Neural crest cell (in vitro differentiated cells): ENCODE data around the gene AP3M1. TPM values are rescaled to one million over a fixed set of nuclear protein-coding genes. Genes with fewer than 3 reads are reported as not detected.

Experiments used
- DNase-seq: peaks from one replicate; pipeline ENCODE4 v3.0.0; 2021; ENCODE audit warnings: low read depth, mixed read lengths, low spot score
- H3K27ac Mint-ChIP-seq: one replicate; pipeline ENCODE4 v1.8.0; 2021; ENCODE audit warnings: mild to moderate bottlenecking, mixed read lengths; ENCODE audit not compliant: unreplicated experiment
- H3K27me3 Mint-ChIP-seq: 2 replicates; pipeline ENCODE4 v1.8.0; 2021; ENCODE audit warnings: low read depth, mild to moderate bottlenecking, mixed read lengths
- H3K36me3 Mint-ChIP-seq: 2 replicates; pipeline ENCODE4 v1.8.0; 2021; ENCODE audit warnings: low read depth, mild to moderate bottlenecking, mixed read lengths
- H3K4me1 Mint-ChIP-seq: 2 replicates; pipeline ENCODE4 v1.8.0; 2021; ENCODE audit warnings: mixed read lengths
- H3K4me3 Mint-ChIP-seq: one replicate; pipeline ENCODE4 v1.8.0; 2021; ENCODE audit warnings: mild to moderate bottlenecking, mixed read lengths
- H3K9me3 Mint-ChIP-seq: 2 replicates; pipeline ENCODE4 v1.8.0; 2021; ENCODE audit warnings: mixed read lengths
- total RNA-seq: library from RNA; stranded (reverse); gene quantifications from 2 replicates; pipeline ENCODE4 v1.2.1, GENCODE V29; 2021
- TF ChIP-seq, protein P1 (sequence below): fragments of 200-600 bp; sonication (generic); conservative IDR thresholded peaks from 2 replicates; pipeline ENCODE4 v1.5.0; 2021; ENCODE audit warnings: antibody characterized with exemption, mild to moderate bottlenecking

Gene AP3M1
- total RNA-seq, 1 donor from 2014 or later: 69.5 TPM

DNA sequence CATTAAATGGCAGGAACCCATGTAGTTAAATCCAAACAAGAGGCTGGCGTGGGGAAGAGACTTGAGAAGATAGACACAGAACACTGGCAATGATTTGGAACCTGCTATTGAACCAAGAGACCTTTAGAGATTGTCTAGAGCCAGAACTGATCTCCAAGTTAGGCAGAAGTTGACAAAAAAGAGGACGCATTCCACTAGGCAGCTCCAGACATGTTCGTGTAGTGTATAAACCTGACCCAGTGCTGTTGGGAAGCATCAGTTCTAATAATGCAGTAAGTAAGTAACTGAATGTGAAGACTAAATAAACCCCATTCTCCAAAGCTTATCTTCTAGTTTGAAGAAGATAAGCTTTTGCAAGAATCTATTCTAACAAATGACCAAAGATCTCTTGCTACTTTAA is 50.8 kb downstream of the AP3M1 start:
- Mint-ChIP-seq H3K36me3 (peaks cover 22% of the 10 kb centered on the region), H3K4me1 (no peaks in the 10 kb centered on the region), H3K9me3 (no peaks in the 10 kb centered on the region), H3K27me3 (no peaks in the 10 kb centered on the region), H3K4me3 (no peak overlapping the region), H3K27ac (no peak overlapping the region)
- TF ChIP-seq, protein P1, sequence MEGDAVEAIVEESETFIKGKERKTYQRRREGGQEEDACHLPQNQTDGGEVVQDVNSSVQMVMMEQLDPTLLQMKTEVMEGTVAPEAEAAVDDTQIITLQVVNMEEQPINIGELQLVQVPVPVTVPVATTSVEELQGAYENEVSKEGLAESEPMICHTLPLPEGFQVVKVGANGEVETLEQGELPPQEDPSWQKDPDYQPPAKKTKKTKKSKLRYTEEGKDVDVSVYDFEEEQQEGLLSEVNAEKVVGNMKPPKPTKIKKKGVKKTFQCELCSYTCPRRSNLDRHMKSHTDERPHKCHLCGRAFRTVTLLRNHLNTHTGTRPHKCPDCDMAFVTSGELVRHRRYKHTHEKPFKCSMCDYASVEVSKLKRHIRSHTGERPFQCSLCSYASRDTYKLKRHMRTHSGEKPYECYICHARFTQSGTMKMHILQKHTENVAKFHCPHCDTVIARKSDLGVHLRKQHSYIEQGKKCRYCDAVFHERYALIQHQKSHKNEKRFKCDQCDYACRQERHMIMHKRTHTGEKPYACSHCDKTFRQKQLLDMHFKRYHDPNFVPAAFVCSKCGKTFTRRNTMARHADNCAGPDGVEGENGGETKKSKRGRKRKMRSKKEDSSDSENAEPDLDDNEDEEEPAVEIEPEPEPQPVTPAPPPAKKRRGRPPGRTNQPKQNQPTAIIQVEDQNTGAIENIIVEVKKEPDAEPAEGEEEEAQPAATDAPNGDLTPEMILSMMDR: no peak
- no peak for DNase-seq

DNA sequence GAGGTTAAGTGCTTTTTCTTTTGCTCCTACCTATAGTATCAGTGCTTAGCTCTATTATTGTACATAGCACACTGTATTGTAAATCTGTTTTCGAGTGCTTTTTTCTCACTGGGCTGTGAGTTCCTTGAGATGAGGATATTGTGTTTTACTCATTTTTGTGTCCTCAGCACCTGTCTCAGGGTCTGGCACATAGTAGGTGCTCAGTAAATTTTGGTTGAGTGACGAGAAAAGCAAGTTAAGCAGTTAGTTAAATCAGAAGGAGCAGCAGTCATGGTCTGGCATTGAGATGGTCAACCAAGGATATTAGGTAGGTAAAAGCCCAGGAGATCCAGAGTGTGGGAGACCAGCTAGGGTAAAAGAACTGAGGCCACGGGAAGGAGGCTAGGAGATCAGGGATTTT is 51.2 kb downstream of the AP3M1 start:
- DNase-seq: no peak
- TF ChIP-seq, protein P1: no peak
- H3K9me3 Mint-ChIP-seq: no peaks in the 10 kb centered on the region
- no peaks in the 10 kb centered on the region for H3K27me3 Mint-ChIP-seq
- H3K4me1 Mint-ChIP-seq: no peaks in the 10 kb centered on the region
- H3K36me3 Mint-ChIP-seq: peaks cover 22% of the 10 kb centered on the region
- no peak overlapping the region for H3K4me3 Mint-ChIP-seq
- no peak overlapping the region for H3K27ac Mint-ChIP-seq

DNA sequence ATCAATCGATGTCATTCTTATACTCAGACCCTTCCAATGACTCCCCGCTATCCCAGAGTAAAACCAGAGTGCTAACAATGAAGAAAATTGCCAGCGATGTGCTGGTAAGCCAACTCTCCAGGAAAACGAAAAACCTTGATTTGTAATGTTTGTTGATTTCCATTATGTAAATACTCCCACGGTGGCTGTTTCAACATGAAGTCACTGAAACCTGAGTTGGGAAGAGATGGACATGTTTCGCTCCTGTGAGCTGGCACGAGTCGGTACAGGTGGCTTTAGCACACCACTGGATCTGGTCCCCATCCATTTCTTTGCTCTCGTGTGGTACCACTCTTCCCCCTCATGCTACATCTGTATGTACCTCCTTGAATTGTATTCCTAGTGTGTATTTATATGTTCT is 52.9 kb downstream of the AP3M1 start:
- Mint-ChIP-seq H3K36me3 (peaks cover 21% of the 10 kb centered on the region), H3K27ac (no peak overlapping the region), H3K9me3 (no peaks in the 10 kb centered on the region), H3K27me3 (no peaks in the 10 kb centered on the region), H3K4me3 (no peak overlapping the region), H3K4me1 (no peaks in the 10 kb centered on the region)
- DNase-seq: no peak
- TF ChIP-seq, protein P1: no peak

DNA sequence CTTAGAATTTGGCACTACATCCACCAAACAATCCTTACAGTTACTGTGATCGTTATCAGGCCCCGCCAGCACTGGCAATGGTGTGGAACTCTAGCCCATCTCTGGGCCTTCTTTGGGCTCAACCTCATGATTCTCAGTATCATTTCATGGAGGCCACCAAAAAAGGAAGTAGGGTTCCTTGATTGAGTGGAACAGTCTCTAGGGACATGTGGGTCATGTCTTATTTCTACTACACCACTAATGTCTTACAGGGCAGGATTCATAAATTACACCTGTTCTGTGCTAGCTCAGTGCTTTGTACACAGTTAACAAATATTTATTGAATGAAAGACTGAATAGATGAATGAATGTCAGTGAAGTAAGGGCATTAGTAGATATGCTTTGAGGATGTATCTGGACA is 53.9 kb downstream of the AP3M1 start:
- no peaks in the 10 kb centered on the region for H3K27me3 Mint-ChIP-seq
- no peak overlapping the region for H3K27ac Mint-ChIP-seq
- no peak overlapping the region for H3K4me3 Mint-ChIP-seq
- H3K36me3 Mint-ChIP-seq: peaks cover 21% of the 10 kb centered on the region
- no peaks in the 10 kb centered on the region for H3K9me3 Mint-ChIP-seq
- TF ChIP-seq, protein P1: no peak
- no peak for DNase-seq
- no peaks in the 10 kb centered on the region for H3K4me1 Mint-ChIP-seq

DNA sequence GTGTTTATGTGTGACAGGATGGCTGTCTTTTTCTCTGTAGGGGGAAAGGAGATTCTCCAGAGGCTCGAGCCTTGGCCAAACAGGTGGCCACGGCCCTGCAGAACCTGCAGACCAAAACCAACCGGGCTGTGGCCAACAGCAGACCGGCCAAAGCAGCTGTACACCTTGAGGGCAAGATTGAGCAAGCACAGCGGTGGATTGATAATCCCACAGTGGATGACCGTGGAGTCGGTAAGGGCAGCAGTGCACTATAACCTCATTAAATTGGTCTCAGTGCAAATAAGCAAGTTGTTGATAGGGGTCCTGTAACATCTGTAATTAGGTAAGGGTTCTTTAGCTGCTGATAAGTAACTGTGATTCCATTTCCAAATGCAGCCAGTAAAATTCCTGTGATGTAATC is 56.4 kb downstream of the AP3M1 start:
- Mint-ChIP-seq H3K4me3 (no peak overlapping the region), H3K27me3 (no peaks in the 10 kb centered on the region), H3K27ac (no peak overlapping the region), H3K9me3 (no peaks in the 10 kb centered on the region), H3K36me3 (peaks cover 17% of the 10 kb centered on the region), H3K4me1 (no peaks in the 10 kb centered on the region)
- TF ChIP-seq, protein P1: no peak
- no peak for DNase-seq
